ENCODE measurements around the gene SLC9A9.

Gene SLC9A9

DNA sequence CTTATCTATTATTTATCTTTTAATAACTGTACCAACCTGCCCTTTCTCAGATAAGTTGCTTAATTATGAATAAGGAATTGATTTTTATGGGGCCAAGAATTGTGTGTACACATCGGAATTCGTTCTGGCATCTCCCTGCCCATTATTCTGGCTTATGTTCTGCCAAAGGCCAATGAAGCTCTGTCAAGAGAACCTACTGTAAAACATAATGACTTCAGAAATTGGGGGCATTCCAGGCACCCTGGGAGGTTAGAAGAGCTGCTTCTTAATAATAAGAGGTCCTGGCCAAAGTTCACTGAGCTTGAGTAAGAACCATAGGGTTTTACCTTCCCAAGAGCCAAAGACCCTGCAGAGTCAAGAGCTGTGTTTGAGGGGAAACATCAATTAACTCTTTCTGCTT lies 261.7 kb downstream of the SLC9A9 start:
- no peak for TF ChIP-seq CTCF (conservative IDR thresholded peaks at IDR 0.05; ENCODE audit: control insufficient read depth, insufficient read depth, low read depth, low read length)
- peak; percentile 78 for DNase-seq (ENCODE audit: low read depth)
- no peak overlapping the region for H3K4me3 ChIP-seq (ENCODE audit: control insufficient read depth, low read depth, low read length)

GRCh38 chr3:143585720-143586456 lies 262.4 kb downstream of the SLC9A9 start:
- TF ChIP-seq CTCF (conservative IDR thresholded peaks at IDR 0.05; ENCODE audit: control insufficient read depth, insufficient read depth, low read depth, low read length) = no peak
- DNase-seq (ENCODE audit: low read depth) = peak; percentile 23
- no peak overlapping the region for H3K4me3 ChIP-seq (ENCODE audit: control insufficient read depth, low read depth, low read length)

- no peak overlapping the region for H3K4me3 ChIP-seq (ENCODE audit: control insufficient read depth, low read depth, low read length)
- no peak for TF ChIP-seq CTCF (conservative IDR thresholded peaks at IDR 0.05; ENCODE audit: control insufficient read depth, insufficient read depth, low read depth, low read length)
- DNase-seq (ENCODE audit: low read depth) = no peak
These were observed 263.8 kb downstream of the SLC9A9 start for GRCh38 chr3:143584474-143584873.

DNA sequence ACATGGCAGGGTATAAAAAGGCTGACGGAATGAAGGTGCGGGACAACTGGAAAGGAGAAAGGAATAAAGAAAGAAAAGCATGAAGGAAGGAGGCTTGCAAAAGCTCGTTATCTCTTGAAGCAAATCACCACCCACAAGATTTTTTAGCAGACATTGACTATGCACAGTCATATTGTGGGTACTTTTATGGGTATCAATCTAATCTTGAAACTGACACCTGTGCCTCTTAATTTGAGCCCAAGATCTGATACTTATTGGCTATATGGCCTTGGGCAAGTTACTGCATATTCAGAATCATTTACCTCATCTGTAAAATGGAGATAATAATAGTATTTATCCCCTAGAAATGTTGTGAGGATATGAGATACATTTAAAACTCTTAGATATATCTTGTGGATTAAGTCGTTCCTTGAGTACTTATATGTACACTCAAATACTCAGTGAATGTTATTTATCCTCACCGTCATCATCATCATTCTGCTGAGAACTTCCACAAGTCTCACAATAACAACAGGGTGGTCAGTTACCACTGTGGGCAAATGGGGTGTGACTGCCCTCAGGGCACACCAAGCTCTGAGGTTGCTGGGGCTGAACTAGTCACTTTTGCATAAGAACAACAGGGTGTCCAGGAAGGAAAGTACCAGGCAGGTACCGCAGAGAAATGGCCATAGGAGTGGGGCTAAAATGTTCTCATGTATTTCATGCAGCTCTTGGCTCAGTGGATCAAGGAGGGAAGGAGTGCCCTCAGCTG lies 266.1 kb downstream of the SLC9A9 start:
- TF ChIP-seq CTCF (conservative IDR thresholded peaks at IDR 0.05; ENCODE audit: control insufficient read depth, insufficient read depth, low read depth, low read length) = no peak
- no peak for DNase-seq (ENCODE audit: low read depth)
- no peak overlapping the region for H3K4me3 ChIP-seq (ENCODE audit: control insufficient read depth, low read depth, low read length)

- DNase-seq (ENCODE audit: low read depth) = peak; percentile 25
- no peak for TF ChIP-seq CTCF (conservative IDR thresholded peaks at IDR 0.05; ENCODE audit: control insufficient read depth, insufficient read depth, low read depth, low read length)
- no peak overlapping the region for H3K4me3 ChIP-seq (ENCODE audit: control insufficient read depth, low read depth, low read length)
These were observed 269.3 kb downstream of the SLC9A9 start for GRCh38 chr3:143578810-143579435.

- no peak overlapping the region for H3K4me3 ChIP-seq (ENCODE audit: control insufficient read depth, low read depth, low read length)
- TF ChIP-seq CTCF (conservative IDR thresholded peaks at IDR 0.05; ENCODE audit: control insufficient read depth, insufficient read depth, low read depth, low read length) = no peak
- no peak for DNase-seq (ENCODE audit: low read depth)
These were observed 271.5 kb downstream of the SLC9A9 start for GRCh38 chr3:143576568-143577270.
